SK-N-SH (cell line): ENCODE data around the gene UBN2. TPM values are rescaled to one million over a fixed set of nuclear protein-coding genes. Genes with fewer than 3 reads are reported as not detected.

Source experiments
- CTCF ChIA-PET: fragments of 300-600, 350-600 bp; formaldehyde crosslinking; extraction: SDS; loops from one replicate; lab custom pipeline; 2021; lab: Yijun Ruan, JAX
- POLR2A ChIA-PET: fragments of 350-600 bp; sonication (Branson Sonifier 250); formaldehyde crosslinking; extraction: SDS; loops from one replicate; lab custom pipeline; 2020; ENCODE audit warnings: antibody characterized with exemption, inconsistent platforms; lab: Yijun Ruan, JAX
- DNase-seq: peaks from one replicate; pipeline ENCODE4 v3.0.0; 2012
- H2AFZ ChIP-seq: fragments of 200-600 bp; sonication (generic); 2 replicates; pipeline ENCODE4 v1.8.1; 2016; ENCODE audit warnings: antibody characterized with exemption, mild to moderate bottlenecking, low read depth
- H3F3A ChIP-seq: fragments of 200-600 bp; sonication (generic); replicated peaks from 2 replicates; pipeline ENCODE3; 2016; ENCODE audit warnings: antibody characterized with exemption, mild to moderate bottlenecking; ENCODE audit not compliant: insufficient read depth
- H3K27ac ChIP-seq, 2 experiments: fragments of 200-500 bp in 1 of 2; fragments of 200-600 bp in 1 of 2; sonication (Bioruptor generic) in 1 of 2; sonication (generic), shearing (Covaris generic) in 1 of 2; 2 replicates each; pipeline versions ENCODE4 v1.5.1 to v1.6.1; 2014 to 2016; ENCODE audit warnings: low read depth in 2 of 2, inconsistent platforms in 1 of 2, low read length in 1 of 2, mild to moderate bottlenecking in 1 of 2, mixed read lengths in 1 of 2
- H3K27me3 ChIP-seq: fragments of 200-600 bp; sonication (generic), shearing (Covaris generic); 2 replicates; pipeline ENCODE4 v1.6.1; 2016; ENCODE audit warnings: mixed run types; ENCODE audit not compliant: insufficient read depth
- H3K36me3 ChIP-seq, 2 experiments: fragments of 200-500 bp in 1 of 2; fragments of 200-600 bp in 1 of 2; sonication (Bioruptor generic) in 1 of 2; sonication (generic) in 1 of 2; replicated peaks in 1 of 2; 2 replicates each; pipeline versions ENCODE3 to v1.5.1; 2014 to 2016; ENCODE audit warnings: low read length in 1 of 2, mild to moderate bottlenecking in 1 of 2; ENCODE audit not compliant: insufficient read depth in 2 of 2, control insufficient read depth in 1 of 2
- H3K4me1 ChIP-seq, 2 experiments: fragments of 200-500 bp in 1 of 2; fragments of 200-600 bp in 1 of 2; sonication (Bioruptor generic) in 1 of 2; sonication (generic), shearing (Covaris generic) in 1 of 2; 2 replicates each; pipeline versions ENCODE4 v1.5.1 to v1.6.1; 2014 to 2016; ENCODE audit warnings: low read depth in 1 of 2, low read length in 1 of 2, mixed run types in 1 of 2; ENCODE audit not compliant: insufficient read depth in 2 of 2, control insufficient read depth in 1 of 2
- H3K4me2 ChIP-seq: fragments of 200-600 bp; sonication (generic), shearing (Covaris generic); 2 replicates; pipeline ENCODE4 v1.6.1; 2017; ENCODE audit warnings: mixed run types
- H3K4me3 ChIP-seq, 2 experiments: fragments of 200-500 bp in 1 of 2; fragments of 200-600 bp in 1 of 2; sonication (Bioruptor generic) in 1 of 2; sonication (generic), shearing (Covaris generic) in 1 of 2; 2 replicates each; pipeline versions ENCODE4 v1.5.1 to v1.8.1; 2014 to 2016; ENCODE audit warnings: low read depth in 2 of 2, inconsistent platforms in 1 of 2, low read length in 1 of 2, mild to moderate bottlenecking in 1 of 2, mixed read lengths in 1 of 2, moderate library complexity in 1 of 2
- H3K79me2 ChIP-seq: fragments of 200-600 bp; sonication (generic); 2 replicates; pipeline ENCODE4 v1.8.1; 2017; ENCODE audit warnings: mild to moderate bottlenecking; ENCODE audit not compliant: insufficient read depth
- H3K9ac ChIP-seq: fragments of 200-600 bp; sonication (generic); 2 replicates; pipeline ENCODE4 v1.6.1; 2017; ENCODE audit warnings: mixed run types
- H3K9me2 ChIP-seq: fragments of 200-600 bp; sonication (generic); 2 replicates; pipeline ENCODE4 v1.6.1; 2017; ENCODE audit warnings: mixed run types
- H3K9me3 ChIP-seq: fragments of 200-600 bp; sonication (generic); 2 replicates; pipeline ENCODE4 v1.6.1; 2017; ENCODE audit warnings: mixed run types, mild to moderate bottlenecking, moderate library complexity
- H4K20me1 ChIP-seq: fragments of 200-600 bp; sonication (generic); 2 replicates; pipeline ENCODE4 v1.6.1; 2017; ENCODE audit warnings: mild to moderate bottlenecking, mixed run types; ENCODE audit not compliant: insufficient read depth
- EP300 ChIP-seq, 2 experiments: IDR thresholded peaks; 2 replicates each; pipeline versions ENCODE4 v1.4.0 to v1.6.1; 2012; ENCODE audit warnings: borderline replicate concordance in 1 of 2, low read depth in 1 of 2, low read length in 1 of 2
- EZH2phosphoT487 ChIP-seq: fragments of 200-600 bp; sonication (generic); IDR thresholded peaks from 2 replicates; pipeline ENCODE4 v1.6.1; 2017; ENCODE audit warnings: low read depth, mixed run types, mild to moderate bottlenecking, antibody characterized with exemption, moderate library complexity, borderline replicate concordance
- FOXM1 ChIP-seq: IDR thresholded peaks from 2 replicates; pipeline ENCODE4 v1.4.0; 2012; ENCODE audit warnings: low read depth, mild to moderate bottlenecking
- GABPA ChIP-seq: IDR thresholded peaks from 2 replicates; pipeline ENCODE4 v1.4.0; 2012; ENCODE audit warnings: low read depth, mild to moderate bottlenecking
- GATA2 ChIP-seq: sonication (generic); formaldehyde crosslinking; IDR thresholded peaks from 2 replicates; pipeline ENCODE4 v1.5.0; 2020; ENCODE audit warnings: mild to moderate bottlenecking, missing genetic modification reagents
- MXI1 ChIP-seq: IDR thresholded peaks from 2 replicates; pipeline ENCODE4 v1.6.1; 2012; ENCODE audit warnings: mild to moderate bottlenecking, low read depth, low read length, improper control_type of control experiment
- POLR2AphosphoS5 ChIP-seq: IDR thresholded peaks from 2 replicates; pipeline ENCODE4 v1.6.1; 2012; ENCODE audit warnings: low read depth, low read length
- RAD21 ChIP-seq: IDR thresholded peaks from 2 replicates; pipeline ENCODE4 v1.6.1; 2012; ENCODE audit warnings: mild to moderate bottlenecking, low read length
- RFX5 ChIP-seq: IDR thresholded peaks from 2 replicates; pipeline ENCODE4 v1.6.1; 2012; ENCODE audit warnings: mild to moderate bottlenecking, improper control_type of control experiment, low read length
- TAF1 ChIP-seq: IDR thresholded peaks from 2 replicates; pipeline ENCODE4 v1.6.1; 2012; ENCODE audit warnings: low read depth, mild to moderate bottlenecking, low read length, moderate library complexity, borderline replicate concordance
- TEAD4 ChIP-seq: IDR thresholded peaks from 2 replicates; pipeline ENCODE4 v1.4.0; 2012; ENCODE audit warnings: mild to moderate bottlenecking, borderline replicate concordance; ENCODE audit not compliant: insufficient read depth
- WGBS: methylation state at CpG from one replicate; pipeline ENCODE4 v1.1.6; 2017; ENCODE audit warnings: low lambda C conversion rate; 5-methylcytosine and 5-hydroxymethylcytosine counted together
- polyA plus RNA-seq, 3 experiments: library from polyadenylated mRNA; depleted of rRNA; stranded (reverse); fragments of >200 nt; gene quantifications; 2 replicates each; pipeline ENCODE4 v1.2.3, GENCODE V29; 2012
- TF ChIP-seq, protein P1 (sequence below): fragments of 150-350 bp; IDR thresholded peaks from 2 replicates; pipeline ENCODE4 v1.6.1; 2016; ENCODE audit warnings: mild to moderate bottlenecking, low read depth, low read length
- TF ChIP-seq, protein P2 (sequence below): IDR thresholded peaks from 2 replicates; pipeline ENCODE4 v1.6.1; 2012; ENCODE audit warnings: mild to moderate bottlenecking, low read depth, low read length, moderate library complexity
- TF ChIP-seq, protein P3 (sequence below): fragments of 150-350 bp; IDR thresholded peaks from 2 replicates; pipeline ENCODE4 v1.6.1; 2017; ENCODE audit warnings: antibody characterized with exemption, low read length, low read depth, borderline replicate concordance
- TF ChIP-seq, protein P4 (sequence below): fragments of 200-600 bp; sonication (generic); IDR thresholded peaks from 2 replicates; pipeline ENCODE4 v1.6.1; 2017; ENCODE audit warnings: antibody characterized with exemption, mild to moderate bottlenecking, moderate library complexity
- TF ChIP-seq, protein P5 (sequence below): IDR thresholded peaks from 2 replicates; pipeline ENCODE4 v1.4.0; 2012; ENCODE audit warnings: low read depth, borderline replicate concordance

The UBN2 gene
- polyA plus RNA-seq, 1 of the 3 experiments (the other 2 are of a cell fraction), result 2.0 TPM

DNA sequence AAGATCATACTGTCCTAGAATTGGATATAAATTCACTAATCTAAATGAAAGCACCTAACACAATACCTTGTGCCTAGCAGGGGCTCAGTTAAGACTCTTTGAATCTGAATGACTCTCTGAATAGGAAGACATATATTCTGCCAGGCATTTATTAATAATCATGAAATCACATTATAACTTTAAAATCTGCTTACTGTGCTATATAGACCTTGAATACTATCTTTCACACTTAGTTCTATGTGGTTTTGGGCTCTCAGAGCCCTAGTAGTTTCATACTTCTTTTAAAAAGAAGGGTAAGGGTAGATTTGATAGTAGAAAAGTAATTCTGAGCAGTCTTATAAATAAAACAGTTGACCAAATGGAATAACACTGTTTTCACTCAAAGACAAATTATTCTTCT is 10.2 kb downstream of the UBN2 start:
- Histone ChIP-seq H4K20me1 (peaks cover 3% of the 10 kb centered on the region; the same call in 1 of the 2 replicates), H3K36me3 (peaks cover 70 to 78% of the 10 kb centered on the region in 2 experiments), H3K4me2 (no peak overlapping the region), H3K79me2 (peaks cover 22% of the 10 kb centered on the region), H3K9me2 (no peaks in the 10 kb centered on the region), H3K9me3 (no peaks in the 10 kb centered on the region), H3K4me1 (no peaks in the 10 kb centered on the region; a peak in 1 of 4 replicates), H3K27me3 (no peaks in the 10 kb centered on the region), H3K9ac (no peak overlapping the region), H3F3A (no peaks in the 10 kb centered on the region), H3K4me3 (no peak overlapping the region), H2AFZ (no peak overlapping the region), H3K27ac (no peak overlapping the region)
- POLR2A ChIA-PET, result interaction anchor here (0.6 kb wide), 1 partner anchor 108 kb away, joined by 3 read pairs; a partner anchor contains a TSS
- CTCF ChIA-PET, result interaction anchor here (1.3 kb wide), 1 partner anchor 20 kb away, joined by 3 read pairs; no protein-coding TSS in a partner anchor
- DNase-seq, result no peak
- TF ChIP-seq, protein P1, sequence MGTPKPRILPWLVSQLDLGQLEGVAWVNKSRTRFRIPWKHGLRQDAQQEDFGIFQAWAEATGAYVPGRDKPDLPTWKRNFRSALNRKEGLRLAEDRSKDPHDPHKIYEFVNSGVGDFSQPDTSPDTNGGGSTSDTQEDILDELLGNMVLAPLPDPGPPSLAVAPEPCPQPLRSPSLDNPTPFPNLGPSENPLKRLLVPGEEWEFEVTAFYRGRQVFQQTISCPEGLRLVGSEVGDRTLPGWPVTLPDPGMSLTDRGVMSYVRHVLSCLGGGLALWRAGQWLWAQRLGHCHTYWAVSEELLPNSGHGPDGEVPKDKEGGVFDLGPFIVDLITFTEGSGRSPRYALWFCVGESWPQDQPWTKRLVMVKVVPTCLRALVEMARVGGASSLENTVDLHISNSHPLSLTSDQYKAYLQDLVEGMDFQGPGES, result no peak
- TF ChIP-seq EP300 (IDR thresholded peaks at IDR 0.05; ENCODE audit: borderline replicate concordance in 1 of 2, low read depth in 1 of 2, low read length in 1 of 2), result no peak

DNA sequence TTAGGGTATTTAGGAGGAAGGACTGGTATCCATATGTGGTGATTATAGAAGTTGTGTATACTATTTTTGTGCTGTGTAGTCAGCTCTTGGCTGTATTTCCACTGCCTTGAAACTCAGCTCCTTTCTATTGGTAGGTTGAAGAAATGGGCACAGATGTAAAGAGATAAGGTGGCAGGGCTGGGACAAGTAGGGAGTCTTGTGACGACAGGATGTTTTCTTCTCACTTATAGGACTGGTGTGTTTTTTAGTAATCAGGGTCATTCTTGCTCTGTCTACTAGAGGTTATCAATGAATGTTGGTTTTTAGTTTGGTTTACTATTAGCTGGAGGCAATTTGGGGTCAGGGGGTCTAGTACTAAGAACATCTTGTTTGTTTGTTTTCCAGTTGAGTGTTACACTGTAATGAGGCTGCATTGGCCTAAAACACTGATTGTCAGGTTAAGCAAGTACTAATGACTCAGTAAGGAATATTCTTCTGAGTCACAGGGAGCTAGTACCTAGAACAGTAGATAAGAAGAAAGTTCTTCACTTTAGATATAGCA is 11.8 kb downstream of the UBN2 start:
- ChIA-PET POLR2A (no interaction called here), CTCF (interaction anchor here (0.6 to 1.3 kb wide), 4 partner anchors 10 to 167 kb away, joined by 3 to 5 read pairs (median 3); no protein-coding TSS in a partner anchor)
- Histone ChIP-seq H3F3A (peaks cover 10% of the 10 kb centered on the region), H3K27me3 (no peaks in the 10 kb centered on the region), H3K9me2 (no peaks in the 10 kb centered on the region), H3K4me1 (no peaks in the 10 kb centered on the region; a peak in 1 of 4 replicates), H2AFZ (no peak overlapping the region), H3K9me3 (no peaks in the 10 kb centered on the region), H3K27ac (no peak overlapping the region), H3K9ac (no peak overlapping the region), H3K79me2 (peaks cover 17% of the 10 kb centered on the region), H4K20me1 (no peaks in the 10 kb centered on the region), H3K36me3 (peaks cover 70 to 76% of the 10 kb centered on the region in 2 experiments), H3K4me3 (no peak overlapping the region), H3K4me2 (no peak overlapping the region)
- DNase-seq, result no peak
- WGBS, result 91% methylated on average over 1 of the region's 1 CpG
- no peak for TF ChIP-seq TEAD4
- no peak for TF ChIP-seq FOXM1
- no peak for TF ChIP-seq GABPA
- TF ChIP-seq, protein P1, result no peak
- TF ChIP-seq POLR2AphosphoS5, result no peak
- no peak for TF ChIP-seq RFX5
- TF ChIP-seq RAD21, result no peak
- TF ChIP-seq, protein P2, sequence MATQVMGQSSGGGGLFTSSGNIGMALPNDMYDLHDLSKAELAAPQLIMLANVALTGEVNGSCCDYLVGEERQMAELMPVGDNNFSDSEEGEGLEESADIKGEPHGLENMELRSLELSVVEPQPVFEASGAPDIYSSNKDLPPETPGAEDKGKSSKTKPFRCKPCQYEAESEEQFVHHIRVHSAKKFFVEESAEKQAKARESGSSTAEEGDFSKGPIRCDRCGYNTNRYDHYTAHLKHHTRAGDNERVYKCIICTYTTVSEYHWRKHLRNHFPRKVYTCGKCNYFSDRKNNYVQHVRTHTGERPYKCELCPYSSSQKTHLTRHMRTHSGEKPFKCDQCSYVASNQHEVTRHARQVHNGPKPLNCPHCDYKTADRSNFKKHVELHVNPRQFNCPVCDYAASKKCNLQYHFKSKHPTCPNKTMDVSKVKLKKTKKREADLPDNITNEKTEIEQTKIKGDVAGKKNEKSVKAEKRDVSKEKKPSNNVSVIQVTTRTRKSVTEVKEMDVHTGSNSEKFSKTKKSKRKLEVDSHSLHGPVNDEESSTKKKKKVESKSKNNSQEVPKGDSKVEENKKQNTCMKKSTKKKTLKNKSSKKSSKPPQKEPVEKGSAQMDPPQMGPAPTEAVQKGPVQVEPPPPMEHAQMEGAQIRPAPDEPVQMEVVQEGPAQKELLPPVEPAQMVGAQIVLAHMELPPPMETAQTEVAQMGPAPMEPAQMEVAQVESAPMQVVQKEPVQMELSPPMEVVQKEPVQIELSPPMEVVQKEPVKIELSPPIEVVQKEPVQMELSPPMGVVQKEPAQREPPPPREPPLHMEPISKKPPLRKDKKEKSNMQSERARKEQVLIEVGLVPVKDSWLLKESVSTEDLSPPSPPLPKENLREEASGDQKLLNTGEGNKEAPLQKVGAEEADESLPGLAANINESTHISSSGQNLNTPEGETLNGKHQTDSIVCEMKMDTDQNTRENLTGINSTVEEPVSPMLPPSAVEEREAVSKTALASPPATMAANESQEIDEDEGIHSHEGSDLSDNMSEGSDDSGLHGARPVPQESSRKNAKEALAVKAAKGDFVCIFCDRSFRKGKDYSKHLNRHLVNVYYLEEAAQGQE, result no peak
- TF ChIP-seq, protein P3, sequence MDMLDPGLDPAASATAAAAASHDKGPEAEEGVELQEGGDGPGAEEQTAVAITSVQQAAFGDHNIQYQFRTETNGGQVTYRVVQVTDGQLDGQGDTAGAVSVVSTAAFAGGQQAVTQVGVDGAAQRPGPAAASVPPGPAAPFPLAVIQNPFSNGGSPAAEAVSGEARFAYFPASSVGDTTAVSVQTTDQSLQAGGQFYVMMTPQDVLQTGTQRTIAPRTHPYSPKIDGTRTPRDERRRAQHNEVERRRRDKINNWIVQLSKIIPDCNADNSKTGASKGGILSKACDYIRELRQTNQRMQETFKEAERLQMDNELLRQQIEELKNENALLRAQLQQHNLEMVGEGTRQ, result no peak
- TF ChIP-seq, protein P4, sequence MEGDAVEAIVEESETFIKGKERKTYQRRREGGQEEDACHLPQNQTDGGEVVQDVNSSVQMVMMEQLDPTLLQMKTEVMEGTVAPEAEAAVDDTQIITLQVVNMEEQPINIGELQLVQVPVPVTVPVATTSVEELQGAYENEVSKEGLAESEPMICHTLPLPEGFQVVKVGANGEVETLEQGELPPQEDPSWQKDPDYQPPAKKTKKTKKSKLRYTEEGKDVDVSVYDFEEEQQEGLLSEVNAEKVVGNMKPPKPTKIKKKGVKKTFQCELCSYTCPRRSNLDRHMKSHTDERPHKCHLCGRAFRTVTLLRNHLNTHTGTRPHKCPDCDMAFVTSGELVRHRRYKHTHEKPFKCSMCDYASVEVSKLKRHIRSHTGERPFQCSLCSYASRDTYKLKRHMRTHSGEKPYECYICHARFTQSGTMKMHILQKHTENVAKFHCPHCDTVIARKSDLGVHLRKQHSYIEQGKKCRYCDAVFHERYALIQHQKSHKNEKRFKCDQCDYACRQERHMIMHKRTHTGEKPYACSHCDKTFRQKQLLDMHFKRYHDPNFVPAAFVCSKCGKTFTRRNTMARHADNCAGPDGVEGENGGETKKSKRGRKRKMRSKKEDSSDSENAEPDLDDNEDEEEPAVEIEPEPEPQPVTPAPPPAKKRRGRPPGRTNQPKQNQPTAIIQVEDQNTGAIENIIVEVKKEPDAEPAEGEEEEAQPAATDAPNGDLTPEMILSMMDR, result no peak
- TF ChIP-seq MXI1, result no peak
- no peak for TF ChIP-seq TAF1
- TF ChIP-seq EZH2phosphoT487, result no peak
- TF ChIP-seq, protein P5, sequence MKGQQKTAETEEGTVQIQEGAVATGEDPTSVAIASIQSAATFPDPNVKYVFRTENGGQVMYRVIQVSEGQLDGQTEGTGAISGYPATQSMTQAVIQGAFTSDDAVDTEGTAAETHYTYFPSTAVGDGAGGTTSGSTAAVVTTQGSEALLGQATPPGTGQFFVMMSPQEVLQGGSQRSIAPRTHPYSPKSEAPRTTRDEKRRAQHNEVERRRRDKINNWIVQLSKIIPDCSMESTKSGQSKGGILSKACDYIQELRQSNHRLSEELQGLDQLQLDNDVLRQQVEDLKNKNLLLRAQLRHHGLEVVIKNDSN, result no peak
- TF ChIP-seq GATA2 (CRISPR knock-in tag), result no peak
